Type B pancreatic cell (in vitro differentiated cells): Measurements from ENCODE around the gene SUN3. TPM values are rescaled to one million over a fixed set of nuclear protein-coding genes. Genes with fewer than 3 reads are reported as not detected.

Source experiments
- DNase-seq: peaks from one replicate; pipeline ENCODE4 v3.0.0; 2021; ENCODE audit warnings: mixed read lengths; ENCODE audit not compliant: unreplicated experiment; ENCODE audit errors: extremely low spot score
- H3K27ac Mint-ChIP-seq: 2 replicates; pipeline ENCODE4 v1.8.0; 2021; ENCODE audit warnings: mild to moderate bottlenecking, mixed read lengths
- H3K27me3 Mint-ChIP-seq: 2 replicates; pipeline ENCODE4 v1.8.0; 2021; ENCODE audit warnings: mixed read lengths
- H3K36me3 Mint-ChIP-seq: 2 replicates; pipeline ENCODE4 v1.8.0; 2021; ENCODE audit warnings: mixed read lengths
- H3K4me1 Mint-ChIP-seq: one replicate; pipeline ENCODE4 v1.8.0; 2021; ENCODE audit warnings: mixed read lengths; ENCODE audit not compliant: unreplicated experiment
- H3K4me3 Mint-ChIP-seq: 2 replicates; pipeline ENCODE4 v1.8.0; 2021; ENCODE audit warnings: mild to moderate bottlenecking, mixed read lengths
- H3K9me3 Mint-ChIP-seq: 2 replicates; pipeline ENCODE4 v1.8.0; 2021; ENCODE audit warnings: mixed read lengths
- CTCF ChIP-seq: fragments of 200-600 bp; sonication (generic); conservative IDR thresholded peaks from 2 replicates; pipeline ENCODE4 v1.5.0; 2021; ENCODE audit warnings: antibody characterized with exemption, mild to moderate bottlenecking
- total RNA-seq: library from RNA; stranded (reverse); gene quantifications from 2 replicates; pipeline ENCODE4 v1.2.1, GENCODE V29; 2021; ENCODE audit warnings: low replicate concordance

The SUN3 gene
- total RNA-seq, 1 donor from 2014 or later: not detected

- Mint-ChIP-seq H3K4me1 (no peaks in the 10 kb centered on the region), H3K9me3 (no peaks in the 10 kb centered on the region), H3K4me3 (no peak overlapping the region), H3K27me3 (peaks cover 16% of the 10 kb centered on the region), H3K27ac (no peak overlapping the region), H3K36me3 (no peaks in the 10 kb centered on the region)
- DNase-seq: no peak
- TF ChIP-seq CTCF: no peak
Measured at GRCh38 chr7:48046458-48046857, 17.6 kb upstream of the SUN3 start.

GRCh38 chr7:48045195-48045765, 16.4 kb upstream of the SUN3 start:
- no peak overlapping the region for H3K4me3 Mint-ChIP-seq
- H3K27ac Mint-ChIP-seq: no peak overlapping the region
- peaks cover 20% of the 10 kb centered on the region for H3K27me3 Mint-ChIP-seq

GRCh38 chr7:48042636-48043035, 13.7 kb upstream of the SUN3 start:
- no peak for TF ChIP-seq CTCF
- no peak overlapping the region for H3K4me3 Mint-ChIP-seq
- H3K27ac Mint-ChIP-seq: no peak overlapping the region
- no peaks in the 10 kb centered on the region for H3K4me1 Mint-ChIP-seq
- no peaks in the 10 kb centered on the region for H3K36me3 Mint-ChIP-seq
- H3K9me3 Mint-ChIP-seq: no peaks in the 10 kb centered on the region
- peaks cover 45% of the 10 kb centered on the region for H3K27me3 Mint-ChIP-seq
- DNase-seq: no peak

More at GRCh38 chr7:48045195-48045765, 16.4 kb upstream of the SUN3 start:
- DNase-seq: no peak
- Mint-ChIP-seq H3K9me3 (no peaks in the 10 kb centered on the region), H3K4me1 (no peaks in the 10 kb centered on the region), H3K36me3 (no peaks in the 10 kb centered on the region)
- TF ChIP-seq CTCF: no peak

- Mint-ChIP-seq H3K4me1 (no peaks in the 10 kb centered on the region), H3K27ac (no peak overlapping the region), H3K36me3 (no peaks in the 10 kb centered on the region), H3K9me3 (no peaks in the 10 kb centered on the region), H3K4me3 (no peak overlapping the region), H3K27me3 (peaks cover 49% of the 10 kb centered on the region)
- DNase-seq: no peak
- TF ChIP-seq CTCF: no peak
Measured at GRCh38 chr7:48042216-48042615, 13.3 kb upstream of the SUN3 start.

GRCh38 chr7:48041653-48041970, 12.7 kb upstream of the SUN3 start:
- H3K27ac Mint-ChIP-seq: no peak overlapping the region
- no peaks in the 10 kb centered on the region for H3K36me3 Mint-ChIP-seq
- no peak for DNase-seq
- TF ChIP-seq CTCF: no peak
- no peak overlapping the region for H3K4me3 Mint-ChIP-seq
- H3K4me1 Mint-ChIP-seq: no peaks in the 10 kb centered on the region
- no peaks in the 10 kb centered on the region for H3K9me3 Mint-ChIP-seq
- peaks cover 54% of the 10 kb centered on the region for H3K27me3 Mint-ChIP-seq
